Loucy (cell line): ENCODE data around the gene MMP11.

Experiments used
- H2AFZ ChIP-seq: fragments of 200-600 bp; sonication (generic); 2 replicates; pipeline ENCODE4 v1.6.0; 2016; ENCODE audit warnings: antibody characterized with exemption, mild to moderate bottlenecking, low read length, moderate library complexity
- H3F3A ChIP-seq: fragments of 200-600 bp; 2 replicates; pipeline ENCODE4 v1.6.0; 2016; ENCODE audit warnings: antibody characterized with exemption, low read depth, mild to moderate bottlenecking
- H3K27me3 ChIP-seq: fragments of 200-600 bp; sonication (generic); 2 replicates; pipeline ENCODE4 v1.6.1; 2014; ENCODE audit warnings: low read length, mild to moderate bottlenecking; ENCODE audit not compliant: insufficient read depth, poor library complexity, severe bottlenecking
- H3K36me3 ChIP-seq: fragments of 200-600 bp; sonication (generic); 2 replicates; pipeline ENCODE4 v1.6.1; 2016; ENCODE audit warnings: low read length; ENCODE audit not compliant: insufficient read depth
- H3K4me1 ChIP-seq: fragments of 200-600 bp; sonication (generic); 2 replicates; pipeline ENCODE4 v1.5.1; 2014; ENCODE audit warnings: low read length, mild to moderate bottlenecking; ENCODE audit not compliant: insufficient read depth, poor library complexity, severe bottlenecking
- H3K4me2 ChIP-seq: fragments of 200-600 bp; sonication (generic); 2 replicates; pipeline ENCODE4 v1.6.0; 2014; ENCODE audit warnings: antibody characterized with exemption, low read length, low read depth, mild to moderate bottlenecking; ENCODE audit not compliant: poor library complexity, severe bottlenecking
- H3K4me3 ChIP-seq: fragments of 200-600 bp; sonication (generic); 2 replicates; pipeline ENCODE4 v1.5.1; 2014; ENCODE audit warnings: low read length, mild to moderate bottlenecking, mixed read lengths; ENCODE audit not compliant: poor library complexity, severe bottlenecking
- H3K79me2 ChIP-seq: fragments of 200-600 bp; sonication (generic); 2 replicates; pipeline ENCODE4 v1.6.1; 2014; ENCODE audit warnings: low read length; ENCODE audit not compliant: insufficient read depth
- H3K9ac ChIP-seq: fragments of 200-600 bp; sonication (generic); 2 replicates; pipeline ENCODE4 v1.6.0; 2014; ENCODE audit warnings: mild to moderate bottlenecking, low read depth, low read length, moderate library complexity; ENCODE audit not compliant: poor library complexity, severe bottlenecking
- H3K9me2 ChIP-seq: fragments of 200-600 bp; sonication (generic); replicated peaks from 2 replicates; pipeline ENCODE4 v1.6.1; 2016; ENCODE audit warnings: low read depth, low read length, mixed read lengths
- H3K9me3 ChIP-seq: fragments of 200-600 bp; sonication (generic); 2 replicates; pipeline ENCODE4 v1.6.1; 2014; ENCODE audit warnings: mild to moderate bottlenecking, antibody characterized with exemption, low read length, low read depth; ENCODE audit not compliant: insufficient read depth
- H4K20me1 ChIP-seq: fragments of 200-600 bp; sonication (generic); 2 replicates; pipeline ENCODE4 v1.6.0; 2014; ENCODE audit warnings: antibody characterized with exemption, low read length, mild to moderate bottlenecking; ENCODE audit not compliant: insufficient read depth, poor library complexity, severe bottlenecking
- EZH2phosphoT487 ChIP-seq: fragments of 200-600 bp; IDR thresholded peaks from 2 replicates; pipeline ENCODE4 v1.6.1; 2018; ENCODE audit warnings: antibody characterized with exemption, mild to moderate bottlenecking, moderate library complexity, borderline replicate concordance
- TF ChIP-seq, protein P1 (sequence below): fragments of 200-600 bp; sonication (generic); conservative IDR thresholded peaks from 2 replicates; pipeline ENCODE4 v1.5.1; 2014; ENCODE audit warnings: mild to moderate bottlenecking, antibody characterized with exemption, low read length

The MMP11 gene

DNA sequence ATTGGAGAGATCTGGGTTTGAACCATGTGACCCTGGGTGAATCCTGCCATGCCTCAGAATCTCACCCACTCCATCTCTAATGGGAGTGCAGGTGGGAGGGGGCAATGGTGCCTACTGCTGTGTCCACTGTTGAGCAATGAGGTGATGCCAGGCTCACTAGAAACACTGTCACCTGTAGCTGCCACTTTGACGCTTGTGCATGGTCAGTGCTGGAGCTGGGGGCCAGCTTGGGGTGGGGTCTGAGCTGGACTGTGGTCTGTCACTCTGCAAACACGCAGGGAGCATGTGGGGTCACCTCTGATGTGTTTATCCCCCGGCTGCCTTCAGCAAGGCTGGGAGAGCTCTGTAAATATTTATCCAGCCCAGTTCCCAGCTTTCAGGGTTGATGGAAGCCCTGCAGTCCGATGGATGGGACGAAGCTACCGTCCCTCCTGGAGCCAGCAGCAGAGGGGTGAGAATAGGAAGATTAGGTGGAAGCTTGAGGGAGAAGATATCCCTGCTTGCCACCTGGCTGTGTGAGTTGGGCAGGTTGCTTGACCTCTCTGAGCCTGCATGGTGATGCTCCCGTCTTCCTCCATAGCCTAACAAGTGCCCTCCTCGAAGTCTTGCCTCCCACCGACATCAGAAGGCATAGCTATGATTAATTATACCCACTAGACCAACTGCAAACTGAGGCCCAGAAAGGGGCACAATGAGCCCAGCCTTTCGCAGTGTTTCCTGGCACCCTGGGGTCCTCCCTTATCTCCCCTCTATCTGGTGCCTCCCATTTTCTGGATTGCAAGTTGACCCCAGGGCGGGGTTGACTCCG, 1.7 kb downstream of the MMP11 start:
- Histone ChIP-seq H3K4me2 (no peak overlapping the region), H3K27me3 (no peaks in the 10 kb centered on the region), H3K9ac (no peak overlapping the region), H4K20me1 (no peaks in the 10 kb centered on the region), H3K36me3 (no peaks in the 10 kb centered on the region), H3K9me3 (no peaks in the 10 kb centered on the region), H3K9me2 (no peaks in the 10 kb centered on the region), H3F3A (no peaks in the 10 kb centered on the region), H3K4me3 (no peak overlapping the region), H3K79me2 (no peaks in the 10 kb centered on the region), H2AFZ (no peak overlapping the region), H3K4me1 (peaks cover 5% of the 10 kb centered on the region)
- TF ChIP-seq EZH2phosphoT487: no peak
- TF ChIP-seq, protein P1, sequence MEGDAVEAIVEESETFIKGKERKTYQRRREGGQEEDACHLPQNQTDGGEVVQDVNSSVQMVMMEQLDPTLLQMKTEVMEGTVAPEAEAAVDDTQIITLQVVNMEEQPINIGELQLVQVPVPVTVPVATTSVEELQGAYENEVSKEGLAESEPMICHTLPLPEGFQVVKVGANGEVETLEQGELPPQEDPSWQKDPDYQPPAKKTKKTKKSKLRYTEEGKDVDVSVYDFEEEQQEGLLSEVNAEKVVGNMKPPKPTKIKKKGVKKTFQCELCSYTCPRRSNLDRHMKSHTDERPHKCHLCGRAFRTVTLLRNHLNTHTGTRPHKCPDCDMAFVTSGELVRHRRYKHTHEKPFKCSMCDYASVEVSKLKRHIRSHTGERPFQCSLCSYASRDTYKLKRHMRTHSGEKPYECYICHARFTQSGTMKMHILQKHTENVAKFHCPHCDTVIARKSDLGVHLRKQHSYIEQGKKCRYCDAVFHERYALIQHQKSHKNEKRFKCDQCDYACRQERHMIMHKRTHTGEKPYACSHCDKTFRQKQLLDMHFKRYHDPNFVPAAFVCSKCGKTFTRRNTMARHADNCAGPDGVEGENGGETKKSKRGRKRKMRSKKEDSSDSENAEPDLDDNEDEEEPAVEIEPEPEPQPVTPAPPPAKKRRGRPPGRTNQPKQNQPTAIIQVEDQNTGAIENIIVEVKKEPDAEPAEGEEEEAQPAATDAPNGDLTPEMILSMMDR: no peak

- Histone ChIP-seq H3K79me2 (no peaks in the 10 kb centered on the region), H4K20me1 (no peaks in the 10 kb centered on the region), H3K36me3 (no peaks in the 10 kb centered on the region), H3K9ac (no peak overlapping the region), H2AFZ (no peak overlapping the region), H3F3A (no peaks in the 10 kb centered on the region), H3K9me2 (no peaks in the 10 kb centered on the region), H3K9me3 (no peaks in the 10 kb centered on the region), H3K4me3 (no peak overlapping the region), H3K4me1 (peaks cover 5% of the 10 kb centered on the region), H3K27me3 (no peaks in the 10 kb centered on the region), H3K4me2 (no peak overlapping the region)
- TF ChIP-seq, protein P1: no peak
- TF ChIP-seq EZH2phosphoT487: no peak
Observed at GRCh38 chr22:23774922-23775436, 2.3 kb downstream of the MMP11 start.

GRCh38 chr22:23775779-23776375, 3.2 kb downstream of the MMP11 start:
- H3K79me2 ChIP-seq: no peaks in the 10 kb centered on the region
- H3F3A ChIP-seq: no peaks in the 10 kb centered on the region
- H3K4me3 ChIP-seq: no peak overlapping the region
- H3K4me2 ChIP-seq: no peak overlapping the region
- no peak overlapping the region for H3K9ac ChIP-seq
- no peaks in the 10 kb centered on the region for H3K9me2 ChIP-seq
- no peaks in the 10 kb centered on the region for H4K20me1 ChIP-seq
- no peaks in the 10 kb centered on the region for H3K36me3 ChIP-seq
- no peaks in the 10 kb centered on the region for H3K27me3 ChIP-seq
- TF ChIP-seq EZH2phosphoT487: no peak
- TF ChIP-seq, protein P1: 0 out of 2 replicates have a peak, but pooled peaks have one; percentile 9
- peaks cover 5% of the 10 kb centered on the region for H3K4me1 ChIP-seq
- no peaks in the 10 kb centered on the region for H3K9me3 ChIP-seq
- no peak overlapping the region for H2AFZ ChIP-seq
